ENCODE measurements around the gene GALNT13. TPM values are rescaled to one million over a fixed set of nuclear protein-coding genes. Genes with fewer than 3 reads are reported as not detected.

The GALNT13 gene
- under 0.01 TPM for total RNA-seq

DNA sequence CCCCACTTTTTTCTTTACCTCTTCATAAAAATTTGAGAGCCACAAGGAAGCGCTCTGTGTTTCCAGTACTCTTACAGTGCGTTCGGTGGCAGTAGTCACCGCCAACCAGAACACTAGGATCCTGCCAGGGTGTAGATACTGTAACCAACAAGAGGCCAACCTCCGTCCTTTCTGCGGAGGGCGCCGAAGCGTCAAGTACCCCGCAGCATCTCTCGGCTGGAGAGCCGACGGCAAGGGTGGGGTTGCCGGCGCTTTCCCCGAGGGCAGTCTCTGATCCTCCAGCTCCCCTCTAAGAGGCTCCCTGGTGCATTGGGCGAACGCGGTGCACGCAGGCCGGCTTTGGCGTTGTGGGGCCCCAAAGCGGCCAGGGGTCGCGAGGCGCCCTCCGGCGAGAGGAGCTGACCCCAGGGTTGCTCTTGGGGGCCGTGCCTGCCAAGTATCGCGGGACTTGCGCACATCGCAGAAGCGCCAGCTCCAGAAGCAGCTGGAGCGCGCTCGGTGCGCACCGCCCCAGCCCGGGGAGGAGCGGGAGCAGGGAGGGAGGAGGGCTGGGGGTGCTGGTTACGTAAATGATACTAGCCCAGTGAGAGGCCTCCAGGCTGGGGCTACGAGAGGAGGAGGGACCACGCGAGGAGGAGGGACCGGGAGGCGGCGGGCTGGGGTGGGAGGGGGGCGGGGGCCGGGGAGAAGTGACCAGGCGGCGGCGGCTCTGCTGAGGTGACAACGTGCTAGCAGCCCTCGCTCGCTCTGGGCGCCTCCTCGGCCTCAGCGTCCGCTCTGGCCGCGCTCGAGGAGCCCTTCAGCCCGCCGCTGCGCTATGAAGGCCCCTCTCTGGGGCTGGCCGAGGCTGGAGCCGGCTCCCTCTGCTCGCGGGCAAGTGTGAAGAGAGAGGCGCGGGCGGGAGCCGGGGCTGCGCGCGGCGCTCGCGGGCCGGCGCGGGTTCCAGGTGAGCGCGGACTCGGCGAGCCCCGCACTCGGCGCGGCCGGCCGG lies at the start of gene GALNT13:
GALNT13 (plus strand) TSS at position 692 of the 991 bp plus-strand sequence.
- no peaks in the 10 kb centered on the region for H3K9me3 ChIP-seq (ENCODE audit: control insufficient read depth in 3 of 3, low read length in 3 of 3)
- H3K4me1 ChIP-seq (ENCODE audit: control insufficient read depth in 3 of 3, insufficient read depth in 3 of 3, low read length in 3 of 3), result peaks cover 0 to 3% (median 0%) of the 10 kb centered on the region in 3 donors
- no peak within 1 kb of the TSS for H3K9ac ChIP-seq (ENCODE audit: low read depth in 1 of 3, low read length in 3 of 3)
- no peak within 1 kb of the TSS for H3K27ac ChIP-seq (ENCODE audit: low read depth, low read length)
- peaks cover 7 to 27% (median 16%) of the 10 kb centered on the region in 3 donors for H3K27me3 ChIP-seq (ENCODE audit: control insufficient read depth in 3 of 3, insufficient read depth in 3 of 3, low read length in 3 of 3)
- H3K36me3 ChIP-seq (ENCODE audit: control insufficient read depth in 3 of 3, insufficient read depth in 3 of 3, low read length in 3 of 3), result no peaks in the 10 kb centered on the region
- no peak within 1 kb of the TSS for H3K4me3 ChIP-seq (ENCODE audit: low read length in 3 of 3)

- H3K4me1 ChIP-seq (ENCODE audit: control insufficient read depth in 3 of 3, insufficient read depth in 3 of 3, low read length in 3 of 3), result no peaks in the 10 kb centered on the region
- H3K9ac ChIP-seq (ENCODE audit: low read depth in 1 of 3, low read length in 3 of 3), result no peak overlapping the region
- H3K27ac ChIP-seq (ENCODE audit: low read depth, low read length), result no peak overlapping the region
- no peaks in the 10 kb centered on the region for H3K27me3 ChIP-seq (ENCODE audit: control insufficient read depth in 3 of 3, insufficient read depth in 3 of 3, low read length in 3 of 3)
- peaks cover 0 to 3% (median 2%) of the 10 kb centered on the region in 3 donors for H3K9me3 ChIP-seq (ENCODE audit: control insufficient read depth in 3 of 3, low read length in 3 of 3)
- no peak overlapping the region for H3K4me3 ChIP-seq (ENCODE audit: low read length in 3 of 3)
- no peaks in the 10 kb centered on the region for H3K36me3 ChIP-seq (ENCODE audit: control insufficient read depth in 3 of 3, insufficient read depth in 3 of 3, low read length in 3 of 3)
These were observed 47.8 kb upstream of the GALNT13 start for GRCh38 chr2:153823880-153824279.

- Histone ChIP-seq H3K36me3 (ENCODE audit: control insufficient read depth in 3 of 3, insufficient read depth in 3 of 3, low read length in 3 of 3) (no peaks in the 10 kb centered on the region), H3K4me1 (ENCODE audit: control insufficient read depth in 3 of 3, insufficient read depth in 3 of 3, low read length in 3 of 3) (no peaks in the 10 kb centered on the region), H3K27ac (ENCODE audit: low read depth, low read length) (no peak overlapping the region), H3K9me3 (ENCODE audit: control insufficient read depth in 3 of 3, low read length in 3 of 3) (peaks cover 0 to 2% (median 0%) of the 10 kb centered on the region in 3 donors), H3K4me3 (ENCODE audit: low read length in 3 of 3) (no peak overlapping the region), H3K27me3 (ENCODE audit: control insufficient read depth in 3 of 3, insufficient read depth in 3 of 3, low read length in 3 of 3) (no peaks in the 10 kb centered on the region), H3K9ac (ENCODE audit: low read depth in 1 of 3, low read length in 3 of 3) (no peak overlapping the region)
These were observed 43.4 kb upstream of the GALNT13 start for GRCh38 chr2:153828335-153828734.

DNA sequence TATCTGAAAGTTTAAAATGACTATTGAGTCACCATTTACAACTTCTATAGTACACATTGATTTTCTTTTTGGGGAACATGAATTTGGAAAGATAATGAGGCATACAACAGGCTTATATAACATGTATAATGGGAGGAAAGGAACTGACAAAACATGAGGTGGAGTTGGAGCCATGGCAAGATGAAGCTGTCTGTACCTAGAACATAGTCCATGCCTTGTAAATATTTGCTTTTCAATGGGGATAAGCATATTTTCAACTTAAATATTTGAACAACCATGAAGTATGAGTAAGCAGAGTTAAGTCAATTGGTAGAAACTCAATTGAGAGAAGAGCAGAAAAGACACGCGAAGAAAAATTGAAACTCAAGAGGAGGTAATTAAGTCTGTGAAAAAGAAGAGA lies 37.1 kb upstream of the GALNT13 start:
- H3K36me3 ChIP-seq (ENCODE audit: control insufficient read depth in 3 of 3, insufficient read depth in 3 of 3, low read length in 3 of 3), result no peaks in the 10 kb centered on the region
- H3K27ac ChIP-seq (ENCODE audit: low read depth, low read length), result no peak overlapping the region
- H3K4me1 ChIP-seq (ENCODE audit: control insufficient read depth in 3 of 3, insufficient read depth in 3 of 3, low read length in 3 of 3), result no peaks in the 10 kb centered on the region
- H3K4me3 ChIP-seq (ENCODE audit: low read length in 3 of 3), result no peak overlapping the region
- no peak overlapping the region for H3K9ac ChIP-seq (ENCODE audit: low read depth in 1 of 3, low read length in 3 of 3)
- H3K27me3 ChIP-seq (ENCODE audit: control insufficient read depth in 3 of 3, insufficient read depth in 3 of 3, low read length in 3 of 3), result no peaks in the 10 kb centered on the region
- H3K9me3 ChIP-seq (ENCODE audit: control insufficient read depth in 3 of 3, low read length in 3 of 3), result peaks cover 0 to 5% (median 0%) of the 10 kb centered on the region in 3 donors

DNA sequence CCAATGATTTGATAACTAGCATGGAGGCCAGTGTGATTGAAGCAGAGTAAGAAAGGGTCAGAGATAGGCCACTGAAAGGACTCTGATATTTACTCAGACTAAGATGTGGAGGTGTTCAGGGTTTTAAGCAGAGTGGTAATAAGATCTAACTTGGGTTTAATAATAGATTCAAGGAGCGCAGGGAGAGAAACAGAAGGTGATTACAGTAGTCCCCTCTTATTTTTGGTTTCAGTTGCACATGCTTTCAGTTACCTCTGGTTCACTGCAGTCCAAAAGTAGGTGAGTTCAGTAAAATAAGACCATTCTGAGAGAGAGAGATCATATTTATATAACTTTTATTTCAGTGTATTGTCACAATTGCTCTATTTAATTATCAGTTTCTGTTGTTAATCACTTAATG lies 13.5 kb upstream of the GALNT13 start:
- Histone ChIP-seq H3K4me3 (ENCODE audit: low read length in 3 of 3) (no peak overlapping the region), H3K9me3 (ENCODE audit: control insufficient read depth in 3 of 3, low read length in 3 of 3) (no peaks in the 10 kb centered on the region), H3K27me3 (ENCODE audit: control insufficient read depth in 3 of 3, insufficient read depth in 3 of 3, low read length in 3 of 3) (no peaks in the 10 kb centered on the region), H3K9ac (ENCODE audit: low read depth in 1 of 3, low read length in 3 of 3) (no peak overlapping the region), H3K36me3 (ENCODE audit: control insufficient read depth in 3 of 3, insufficient read depth in 3 of 3, low read length in 3 of 3) (no peaks in the 10 kb centered on the region), H3K27ac (ENCODE audit: low read depth, low read length) (no peak overlapping the region), H3K4me1 (ENCODE audit: control insufficient read depth in 3 of 3, insufficient read depth in 3 of 3, low read length in 3 of 3) (no peaks in the 10 kb centered on the region)

GRCh38 chr2:153864022-153864421 lies 7.7 kb upstream of the GALNT13 start:
- Histone ChIP-seq H3K9me3 (ENCODE audit: control insufficient read depth in 3 of 3, low read length in 3 of 3) (no peaks in the 10 kb centered on the region), H3K27me3 (ENCODE audit: control insufficient read depth in 3 of 3, insufficient read depth in 3 of 3, low read length in 3 of 3) (no peaks in the 10 kb centered on the region), H3K4me3 (ENCODE audit: low read length in 3 of 3) (no peak overlapping the region), H3K4me1 (ENCODE audit: control insufficient read depth in 3 of 3, insufficient read depth in 3 of 3, low read length in 3 of 3) (no peaks in the 10 kb centered on the region), H3K9ac (ENCODE audit: low read depth in 1 of 3, low read length in 3 of 3) (no peak overlapping the region), H3K27ac (ENCODE audit: low read depth, low read length) (no peak overlapping the region), H3K36me3 (ENCODE audit: control insufficient read depth in 3 of 3, insufficient read depth in 3 of 3, low read length in 3 of 3) (no peaks in the 10 kb centered on the region)

- Histone ChIP-seq H3K4me3 (ENCODE audit: low read length in 3 of 3) (no peak overlapping the region), H3K4me1 (ENCODE audit: control insufficient read depth in 3 of 3, insufficient read depth in 3 of 3, low read length in 3 of 3) (no peaks in the 10 kb centered on the region), H3K27ac (ENCODE audit: low read depth, low read length) (no peak overlapping the region), H3K27me3 (ENCODE audit: control insufficient read depth in 3 of 3, insufficient read depth in 3 of 3, low read length in 3 of 3) (peaks cover 0 to 5% (median 3%) of the 10 kb centered on the region in 3 donors), H3K9ac (ENCODE audit: low read depth in 1 of 3, low read length in 3 of 3) (no peak overlapping the region), H3K9me3 (ENCODE audit: control insufficient read depth in 3 of 3, low read length in 3 of 3) (no peaks in the 10 kb centered on the region), H3K36me3 (ENCODE audit: control insufficient read depth in 3 of 3, insufficient read depth in 3 of 3, low read length in 3 of 3) (no peaks in the 10 kb centered on the region)
These were observed 5.1 kb upstream of the GALNT13 start for GRCh38 chr2:153866595-153866994.

DNA sequence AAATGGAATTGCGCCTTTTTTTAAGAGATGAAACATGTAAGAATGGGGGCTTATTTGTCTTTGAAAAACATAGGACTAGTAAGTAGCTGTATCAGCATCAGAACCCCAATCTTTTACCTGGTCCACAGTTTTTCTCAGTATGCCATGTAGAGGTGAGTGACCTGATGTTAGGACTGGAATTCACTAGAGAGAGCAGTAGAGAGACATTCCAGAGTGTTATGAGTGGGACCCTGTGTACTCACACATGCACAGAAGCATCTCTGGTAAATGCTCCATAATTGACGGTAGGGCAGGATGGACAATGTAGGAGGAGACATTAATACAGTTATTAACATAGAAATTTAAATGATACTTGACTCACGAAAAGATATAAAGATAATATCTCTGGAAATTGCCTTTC lies 1.4 kb upstream of the GALNT13 start:
- Histone ChIP-seq H3K4me1 (ENCODE audit: control insufficient read depth in 3 of 3, insufficient read depth in 3 of 3, low read length in 3 of 3) (peaks cover 0 to 3% (median 0%) of the 10 kb centered on the region in 3 donors), H3K9ac (ENCODE audit: low read depth in 1 of 3, low read length in 3 of 3) (no peak overlapping the region), H3K36me3 (ENCODE audit: control insufficient read depth in 3 of 3, insufficient read depth in 3 of 3, low read length in 3 of 3) (no peaks in the 10 kb centered on the region), H3K4me3 (ENCODE audit: low read length in 3 of 3) (no peak overlapping the region), H3K9me3 (ENCODE audit: control insufficient read depth in 3 of 3, low read length in 3 of 3) (no peaks in the 10 kb centered on the region), H3K27me3 (ENCODE audit: control insufficient read depth in 3 of 3, insufficient read depth in 3 of 3, low read length in 3 of 3) (peaks cover 7 to 27% (median 16%) of the 10 kb centered on the region in 3 donors), H3K27ac (ENCODE audit: low read depth, low read length) (no peak overlapping the region)

- no peak overlapping the region for H3K4me3 ChIP-seq (ENCODE audit: low read length in 3 of 3)
- H3K4me1 ChIP-seq (ENCODE audit: control insufficient read depth in 3 of 3, insufficient read depth in 3 of 3, low read length in 3 of 3), result peaks cover 0 to 3% (median 0%) of the 10 kb centered on the region in 3 donors
- H3K27me3 ChIP-seq (ENCODE audit: control insufficient read depth in 3 of 3, insufficient read depth in 3 of 3, low read length in 3 of 3), result peaks cover 7 to 27% (median 16%) of the 10 kb centered on the region in 3 donors
- no peaks in the 10 kb centered on the region for H3K36me3 ChIP-seq (ENCODE audit: control insufficient read depth in 3 of 3, insufficient read depth in 3 of 3, low read length in 3 of 3)
- no peaks in the 10 kb centered on the region for H3K9me3 ChIP-seq (ENCODE audit: control insufficient read depth in 3 of 3, low read length in 3 of 3)
- H3K9ac ChIP-seq (ENCODE audit: low read depth in 1 of 3, low read length in 3 of 3), result no peak overlapping the region
- H3K27ac ChIP-seq (ENCODE audit: low read depth, low read length), result no peak overlapping the region
These were observed 759 bp downstream of the GALNT13 start for GRCh38 chr2:153872311-153873051.
